Hematopoietic multipotent progenitor cell treated with erythropoietin and hydrocortisone succinate and interleukin-3 and kit ligand, for 6 days (in vitro differentiated cells): Measurements from ENCODE around the gene NHSL2.
"Not testable (repeated sequence)": the region's sequence is repeated elsewhere in the genome, so short reads cannot be mapped to it uniquely, and the experiment has no call there.

Experiments
- DNase-seq: peaks from one replicate; pipeline ENCODE4 v3.0.0-alpha.2; 2015

The NHSL2 gene

DNA sequence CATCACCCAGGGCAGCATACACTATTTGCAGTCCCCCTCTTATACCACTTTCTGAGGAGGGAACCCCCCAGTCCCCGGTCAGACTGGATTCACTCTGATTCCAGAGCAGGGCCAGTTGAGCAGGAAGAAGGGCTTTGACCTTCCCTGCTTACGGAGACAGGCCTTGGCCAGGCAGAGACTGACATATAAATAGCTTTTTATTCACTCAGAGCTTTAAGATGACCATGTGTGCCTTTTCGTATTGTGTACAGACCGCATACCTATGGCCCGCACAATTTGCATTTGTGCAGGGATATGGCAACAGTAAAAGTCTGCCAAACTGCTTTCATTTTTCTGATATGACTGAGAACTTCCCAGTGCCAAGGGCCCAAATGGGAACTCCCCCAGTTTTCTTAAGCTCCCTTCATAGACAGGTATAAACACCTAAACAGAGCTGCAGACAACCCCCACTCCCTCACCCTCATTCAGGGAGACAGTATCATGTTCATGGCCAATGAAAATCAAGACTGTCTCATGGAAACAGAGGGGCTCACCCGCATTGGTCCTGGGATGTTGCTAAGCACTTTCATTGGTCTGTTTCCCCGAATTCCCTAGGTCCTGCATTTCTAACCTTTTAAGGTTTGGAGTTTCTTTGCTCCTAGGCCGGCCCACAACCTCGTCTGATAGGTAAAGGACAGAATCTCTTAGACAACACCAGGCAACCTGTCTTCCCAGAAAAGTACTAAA lies 135.1 kb downstream of the NHSL2 start:
- no peak for DNase-seq

GRCh38 chrX:72046447-72046846 lies 135.8 kb downstream of the NHSL2 start:
- peak; percentile 38 for DNase-seq

DNA sequence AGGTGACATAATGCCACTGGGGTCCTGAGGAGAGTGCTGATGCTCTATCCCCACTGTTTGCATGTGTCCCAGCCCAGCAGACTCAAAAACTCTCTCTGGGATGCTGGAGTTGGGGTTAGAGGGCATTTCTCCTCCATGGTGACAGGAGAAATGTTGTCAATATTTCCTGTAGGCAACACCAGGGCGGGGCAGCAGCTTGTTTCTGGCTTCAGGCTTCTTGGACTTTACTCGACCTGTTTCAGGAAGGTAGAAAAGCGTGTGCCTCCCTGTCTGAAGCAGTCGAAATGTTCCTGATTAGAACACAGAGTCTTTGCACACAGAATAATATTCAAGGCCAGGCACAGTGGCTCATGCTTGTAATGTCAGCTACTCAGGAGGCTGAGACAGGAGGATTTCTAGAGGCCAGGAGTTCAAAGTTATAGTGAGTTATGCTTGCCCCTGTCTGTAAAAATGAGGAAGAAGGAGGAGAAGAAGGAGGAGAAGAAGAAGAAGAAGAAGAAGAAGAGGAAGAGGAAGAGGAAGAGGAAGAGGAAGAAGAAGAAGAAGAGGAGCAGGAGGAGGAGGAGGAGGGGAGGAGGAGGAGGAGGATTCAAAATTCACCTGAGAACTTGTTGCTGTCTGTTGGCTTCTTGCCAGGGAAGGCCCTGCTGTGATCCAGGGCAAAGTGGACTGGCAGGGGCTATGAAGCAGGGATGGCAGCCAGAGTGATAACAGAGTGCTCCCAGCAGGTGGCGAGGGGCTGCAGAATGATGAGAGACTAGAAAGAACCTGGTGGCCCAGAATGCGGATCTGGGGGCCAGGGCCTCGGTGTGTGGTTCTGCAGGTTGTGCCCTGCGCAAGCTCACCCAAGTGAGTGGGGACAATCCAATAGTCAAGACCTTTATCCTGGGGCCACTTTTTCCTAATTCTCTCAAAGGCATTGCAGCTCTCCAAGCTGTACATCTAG lies 138.1 kb downstream of the NHSL2 start:
- peak; percentile 13 for DNase-seq

DNA sequence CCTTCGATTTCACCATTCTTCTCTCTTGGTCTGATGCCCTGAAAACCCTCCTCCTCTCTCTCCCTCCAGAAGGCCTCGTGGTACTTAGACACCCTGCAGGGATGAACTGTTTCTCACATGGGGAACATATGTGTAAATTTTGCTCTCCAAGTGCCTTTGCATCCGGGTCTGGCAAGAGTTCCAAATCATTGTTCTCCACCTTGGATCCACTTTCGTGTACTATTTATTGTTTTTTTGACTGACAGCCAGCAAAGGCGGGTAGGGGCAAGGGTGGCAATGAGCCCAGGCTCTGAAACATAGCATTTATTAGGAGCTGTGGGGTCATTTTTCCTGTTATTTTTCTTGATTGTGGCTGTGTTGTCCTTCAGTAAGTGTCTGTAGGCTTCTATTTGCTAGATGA lies 139.4 kb downstream of the NHSL2 start:
- no peak for DNase-seq

- DNase-seq = no peak
These were observed 140.9 kb downstream of the NHSL2 start for GRCh38 chrX:72051589-72051988.

GRCh38 chrX:72052415-72053090 lies 141.9 kb downstream of the NHSL2 start:
- DNase-seq = no peak

DNA sequence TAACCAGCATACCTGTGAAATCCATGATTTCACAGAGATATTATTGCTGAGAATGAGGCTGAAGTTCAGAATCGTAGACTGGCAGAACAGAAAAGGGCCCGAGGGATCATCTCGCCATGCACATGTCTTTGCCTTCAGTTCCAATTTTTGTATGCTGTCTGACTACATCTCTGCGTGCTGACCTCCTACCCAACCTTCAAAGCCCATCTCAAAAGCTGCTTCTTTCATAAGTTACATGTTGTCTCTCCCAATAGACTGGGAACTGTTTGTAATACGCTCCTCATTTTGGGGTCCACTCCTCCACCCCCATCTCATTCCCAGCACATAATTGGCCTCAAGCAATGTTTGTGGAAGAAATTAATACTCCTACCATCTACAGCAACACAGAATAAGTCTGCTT lies 142.9 kb downstream of the NHSL2 start:
- DNase-seq = no peak

GRCh38 chrX:72054779-72055489 lies 144.3 kb downstream of the NHSL2 start:
- DNase-seq = no peak

GRCh38 chrX:72057331-72057730 lies 146.7 kb downstream of the NHSL2 start:
- peak; percentile 67 for DNase-seq

- peak; percentile 14 for DNase-seq
These were observed 147.2 kb downstream of the NHSL2 start for GRCh38 chrX:72057849-72058248.

DNA sequence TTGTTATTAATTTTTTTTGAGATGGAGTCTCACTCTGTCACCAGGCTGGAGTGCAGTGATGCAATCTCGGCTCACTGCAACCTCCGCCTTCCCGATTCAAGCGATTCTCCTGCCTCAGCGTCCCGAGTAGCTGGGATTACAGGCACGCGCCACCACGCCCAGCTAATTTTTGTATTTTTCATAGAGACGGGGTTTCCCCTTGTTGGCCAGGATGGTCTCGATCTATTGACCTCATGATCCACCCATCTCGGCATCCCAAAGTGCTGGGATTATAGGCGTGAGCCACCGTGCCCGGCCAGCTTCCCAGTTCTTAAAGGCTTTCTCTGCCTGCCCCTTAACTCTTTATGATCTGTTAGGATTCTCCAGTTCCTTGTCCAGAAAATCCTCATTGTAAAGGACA lies 147.7 kb downstream of the NHSL2 start:
- DNase-seq = not testable (repeated sequence)

DNA sequence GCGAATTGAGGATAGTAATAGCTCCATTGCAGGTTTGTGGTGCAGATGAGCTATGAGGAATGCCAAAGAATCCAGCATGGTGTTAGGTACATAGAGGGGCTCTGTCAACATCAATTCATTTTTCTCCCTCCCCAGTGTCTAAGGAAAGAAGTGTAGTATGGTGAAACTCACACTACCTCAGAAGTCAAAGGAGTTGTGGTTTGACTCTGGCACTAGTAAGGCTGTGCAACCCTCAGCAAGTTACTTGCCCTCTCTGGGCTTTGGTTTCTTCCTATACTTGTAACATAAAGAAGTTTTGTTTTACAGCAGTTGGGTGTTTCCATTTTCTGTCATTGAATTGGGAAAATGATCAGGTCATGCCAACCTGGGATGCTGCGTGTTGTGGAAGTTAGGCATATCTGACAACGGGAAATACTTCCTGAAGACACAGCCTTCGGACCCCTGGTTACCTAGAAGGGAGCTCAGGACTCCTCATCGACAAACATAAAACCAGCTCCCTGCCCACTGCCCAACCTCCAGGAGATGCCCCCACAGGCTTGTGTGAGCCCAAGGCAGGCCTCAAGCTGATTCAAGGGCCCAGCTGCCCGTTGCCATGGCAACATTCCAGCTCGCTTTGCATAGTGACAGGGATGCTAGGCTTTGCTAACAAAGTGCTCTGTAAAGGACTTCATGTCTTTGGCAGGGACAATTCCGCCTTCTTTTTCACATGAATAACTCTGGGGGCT lies 149.7 kb downstream of the NHSL2 start:
- DNase-seq = no peak

DNA sequence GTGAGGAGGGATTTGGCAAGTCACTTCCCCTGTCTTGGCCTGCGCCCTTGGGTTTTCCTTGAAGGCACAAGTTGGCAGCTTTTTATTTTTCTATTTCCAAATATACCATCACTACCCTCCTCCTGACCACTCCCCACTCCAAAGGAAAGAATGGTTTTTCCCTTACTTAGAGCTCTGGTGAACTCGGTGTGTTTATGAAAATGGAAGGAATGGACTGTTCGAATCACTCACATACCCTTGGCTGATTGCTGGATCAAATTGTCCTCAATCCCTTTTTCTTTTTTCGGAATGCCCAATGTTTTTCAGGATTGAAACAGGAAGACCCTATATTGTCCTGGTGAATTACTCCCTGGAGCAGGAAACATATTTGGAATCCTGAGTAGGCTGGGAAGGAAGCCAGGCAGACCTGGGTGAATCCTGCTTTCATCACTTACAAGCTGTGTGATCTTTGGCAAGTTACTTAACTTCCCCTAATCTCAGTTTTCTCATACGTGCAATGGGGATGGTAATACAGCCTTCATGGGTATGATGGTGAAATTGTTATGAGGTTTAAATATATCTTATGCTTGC lies 150.4 kb downstream of the NHSL2 start:
- DNase-seq = no peak

- DNase-seq = no peak
These were observed 152.3 kb downstream of the NHSL2 start for GRCh38 chrX:72062916-72063315.

DNA sequence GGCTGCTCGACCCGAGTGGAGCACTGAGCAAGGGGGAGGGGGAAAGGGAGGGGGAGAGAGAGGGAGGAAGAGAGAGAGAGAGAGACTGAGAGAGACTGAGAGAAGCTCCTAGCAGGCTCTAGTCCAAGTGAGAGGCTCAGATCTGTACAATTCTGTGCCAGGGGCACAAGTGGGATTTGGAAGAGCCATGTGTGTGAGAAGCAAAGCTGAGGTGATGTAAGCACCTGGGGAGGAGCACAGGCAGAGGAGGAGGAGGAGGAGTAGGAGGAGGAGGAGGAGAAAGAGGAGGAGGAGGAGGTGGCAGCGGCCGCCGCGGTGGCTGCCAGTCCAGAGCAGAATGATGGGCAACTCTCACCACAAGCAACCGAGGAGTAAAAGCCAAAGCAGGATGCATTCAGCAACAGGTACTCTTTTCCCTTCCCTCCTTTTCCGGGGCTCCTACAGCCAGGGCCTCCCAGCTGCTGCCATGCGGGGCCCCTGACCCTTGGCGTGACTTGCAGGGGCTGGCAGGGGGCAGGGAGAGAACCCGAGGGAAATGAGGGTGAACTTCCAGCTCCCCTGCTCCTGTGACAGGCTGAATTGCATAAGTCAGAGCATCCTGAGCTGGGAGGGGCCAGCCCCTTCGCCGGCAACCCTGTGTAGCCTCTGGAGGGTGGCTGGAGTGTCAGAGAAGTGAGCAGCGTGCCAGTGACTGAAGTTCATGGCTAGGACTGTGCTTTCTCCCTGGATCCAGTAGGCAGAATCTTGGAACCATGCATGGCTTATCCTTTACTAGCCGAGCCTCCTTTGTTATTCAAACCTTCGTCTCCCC lies 158.9 kb downstream of the NHSL2 start:
- DNase-seq = no peak

GRCh38 chrX:72071213-72071612 lies 160.6 kb downstream of the NHSL2 start:
- DNase-seq = no peak

DNA sequence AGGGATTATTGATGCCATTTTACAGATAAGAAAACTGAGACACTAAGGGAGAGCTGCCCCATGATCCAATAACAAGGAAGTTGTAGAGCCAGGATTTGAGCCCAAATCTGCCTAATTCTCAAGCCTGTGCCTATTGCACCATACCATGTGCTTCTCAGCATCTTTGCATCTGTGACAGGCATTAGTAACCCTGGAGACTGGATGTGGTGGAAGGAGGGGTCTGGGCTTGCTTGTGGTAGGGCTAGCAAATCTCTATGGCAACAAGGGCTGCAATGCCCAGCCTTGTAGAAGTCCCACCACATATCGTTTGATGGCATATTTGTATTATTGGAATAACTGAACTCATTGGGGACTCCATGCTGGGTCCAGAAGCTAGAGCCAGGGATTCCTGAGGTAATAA lies 163.0 kb downstream of the NHSL2 start:
- DNase-seq = no peak

- DNase-seq = no peak
These were observed 167.8 kb downstream of the NHSL2 start for GRCh38 chrX:72078411-72078810.

DNA sequence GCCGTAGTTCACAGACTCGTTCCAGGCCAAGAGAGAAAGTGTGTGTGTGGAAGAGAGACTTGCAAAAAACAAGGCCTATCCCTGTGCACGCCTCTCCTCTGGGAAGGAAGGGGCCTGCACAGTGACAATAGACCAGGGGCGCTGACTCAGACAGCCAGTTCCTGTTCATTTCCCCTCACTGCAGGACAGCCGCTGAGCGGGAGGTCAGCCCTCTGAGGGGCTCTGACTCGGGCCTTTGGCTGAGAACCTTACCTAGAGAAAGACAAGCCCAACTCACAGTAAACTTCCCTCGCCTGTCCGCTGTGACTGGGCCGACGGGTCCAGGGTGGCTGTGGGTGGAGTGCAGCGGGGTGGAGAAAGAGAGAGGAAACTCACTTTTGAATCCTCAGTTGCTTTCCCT lies 169.0 kb downstream of the NHSL2 start:
- no peak for DNase-seq

- DNase-seq = no peak
These were observed 169.5 kb downstream of the NHSL2 start for GRCh38 chrX:72080150-72080549.

DNA sequence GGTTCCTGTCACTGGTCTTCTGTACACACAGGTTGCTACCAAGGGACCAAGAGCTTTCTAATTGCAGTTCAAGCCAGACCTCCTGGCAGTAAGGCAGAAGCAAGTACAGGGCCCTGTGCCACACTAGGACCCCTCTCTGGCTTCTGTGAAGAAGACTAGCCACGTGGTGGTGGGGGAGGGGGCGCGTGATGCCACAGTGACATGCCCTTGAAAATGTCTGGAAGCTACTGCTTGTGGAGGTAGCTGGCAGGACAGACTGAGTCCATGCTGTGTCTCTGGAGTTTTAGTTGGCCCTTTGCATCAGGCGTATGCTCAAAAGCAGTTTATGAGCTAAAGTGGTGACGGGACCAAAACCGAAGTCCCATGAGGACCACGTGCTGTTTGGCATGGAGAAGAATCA lies 170.2 kb downstream of the NHSL2 start:
- DNase-seq = no peak
